GM12878 (cell line): Measurements from ENCODE around the gene AHNAK2.

Experiments
- ATF7 ChIP-seq: fragments of 450-650 bp; IDR thresholded peaks from 2 replicates; pipeline ENCODE4 v1.6.1; 2016; ENCODE audit warnings: low read depth, mild to moderate bottlenecking
- BCL3 ChIP-seq: IDR thresholded peaks from 2 replicates; pipeline ENCODE4 v1.6.1; 2011; ENCODE audit warnings: borderline replicate concordance, low read depth, mild to moderate bottlenecking, moderate library complexity, low read length; ENCODE audit not compliant: insufficient read depth, poor library complexity, severe bottlenecking
- CBX5 ChIP-seq: sonication (generic); IDR thresholded peaks from 2 replicates; pipeline ENCODE4 v1.6.1; 2016; ENCODE audit warnings: low read depth, moderate library complexity, mild to moderate bottlenecking, inconsistent platforms
- CEBPZ ChIP-seq: fragments of 150-350 bp; IDR thresholded peaks from 2 replicates; pipeline ENCODE4 v1.6.1; 2016; ENCODE audit warnings: low read depth, low read length
- CTCF ChIP-seq, 3 experiments: IDR thresholded peaks in 2 of 3; conservative IDR thresholded peaks in 1 of 3; 2 replicates each; pipeline ENCODE4 v1.5.1; 2011; ENCODE audit warnings: low read depth in 3 of 3, low read length in 3 of 3, mild to moderate bottlenecking in 3 of 3, control low read depth in 2 of 3, moderate library complexity in 2 of 3, inconsistent platforms in 1 of 3, mixed read lengths in 1 of 3; ENCODE audit not compliant: control insufficient read depth in 2 of 3, insufficient read depth in 1 of 3; ENCODE audit errors: extremely low read depth in 1 of 3
- EP300 ChIP-seq, 2 experiments: fragments of 150-350 bp in 1 of 2; IDR thresholded peaks; 2 replicates each; pipeline ENCODE4 v1.6.1; 2011 to 2012; ENCODE audit warnings: low read depth in 2 of 2, low read length in 2 of 2, borderline replicate concordance in 1 of 2, improper control_type of control experiment in 1 of 2, inconsistent platforms in 1 of 2; ENCODE audit not compliant: control insufficient read depth in 1 of 2
- NFIC ChIP-seq: IDR thresholded peaks from 2 replicates; pipeline ENCODE4 v1.6.1; 2012; ENCODE audit warnings: low read depth, mild to moderate bottlenecking, inconsistent platforms, low read length, moderate library complexity
- NRF1 ChIP-seq: conservative IDR thresholded peaks from 2 replicates; pipeline ENCODE4 v1.6.1; 2011; ENCODE audit warnings: mild to moderate bottlenecking, low read depth, low read length, improper control_type of control experiment
- POLR2AphosphoS5 ChIP-seq: IDR thresholded peaks from 2 replicates; pipeline ENCODE4 v1.6.1; 2011; ENCODE audit warnings: mild to moderate bottlenecking, low read length, inconsistent platforms
- RCOR1 ChIP-seq: conservative IDR thresholded peaks from 2 replicates; pipeline ENCODE4 v1.6.1; 2012; ENCODE audit warnings: low read depth, low read length, improper control_type of control experiment
- SIN3A ChIP-seq: IDR thresholded peaks from 2 replicates; pipeline ENCODE4 v1.6.1; 2012; ENCODE audit warnings: low read depth, low read length, improper control_type of control experiment
- SPI1 ChIP-seq: IDR thresholded peaks from 2 replicates; pipeline ENCODE4 v1.6.1; 2011; ENCODE audit warnings: low read depth, mild to moderate bottlenecking, low read length, moderate library complexity, borderline replicate concordance; ENCODE audit not compliant: insufficient read depth
- SRF ChIP-seq, 2 experiments: IDR thresholded peaks; 2 replicates each; pipeline ENCODE4 v1.6.1; 2011; ENCODE audit warnings: low read depth in 2 of 2, low read length in 2 of 2, mild to moderate bottlenecking in 1 of 2, moderate library complexity in 1 of 2
- ZBTB33 ChIP-seq: fragments of 450-650 bp; IDR thresholded peaks from 2 replicates; pipeline ENCODE4 v1.6.1; 2017; ENCODE audit warnings: mild to moderate bottlenecking

GRCh38 chr14:104898870-104899510 lies 79.2 kb downstream of the AHNAK2 start:
- TF ChIP-seq NRF1 (no peak), CTCF (IDR thresholded peaks at IDR 0.05 in 2 of 3, conservative IDR thresholded peaks at IDR 0.05 in 1 of 3; ENCODE audit: control insufficient read depth in 2 of 3, extremely low read depth in 1 of 3, insufficient read depth in 1 of 3, low read depth in 3 of 3, low read length in 3 of 3) (no peak), RCOR1 (no peak), BCL3 (no peak), SRF (IDR thresholded peaks at IDR 0.05; ENCODE audit: low read depth in 2 of 2, low read length in 2 of 2) (no peak), ZBTB33 (no peak), CBX5 (no peak), ATF7 (no peak), SPI1 (no peak), POLR2AphosphoS5 (no peak), EP300 (IDR thresholded peaks at IDR 0.05; ENCODE audit: borderline replicate concordance in 1 of 2, control insufficient read depth in 1 of 2, low read depth in 2 of 2, low read length in 2 of 2) (no peak), SIN3A (no peak), CEBPZ (no peak), NFIC (no peak)
